ENCODE data around the gene FOXP1. TPM values are rescaled to one million over a fixed set of nuclear protein-coding genes. Genes with fewer than 3 reads are reported as not detected.

Gene FOXP1
- total and polyA plus RNA-seq, 2 of the 8 experiments (the other 6 are each of a cell fraction or from before 2014, with no cell fraction given): 13.9 to 25.4 TPM

GRCh38 chr3:71562938-71563337 lies 20.6 kb downstream of the FOXP1 start:
- no peak overlapping the region for H3K4ac ChIP-seq (replicated peaks; ENCODE audit: insufficient read length, low read depth, low read length)
- no peaks in the 10 kb centered on the region for H3K4me1 ChIP-seq (replicated peaks in 1 of 4; ENCODE audit: control insufficient read depth in 3 of 4, insufficient read depth in 4 of 4, low read length in 3 of 4)
- H3K79me1 ChIP-seq (ENCODE audit: low read depth, low read length): peaks cover 4% of the 10 kb centered on the region; the same call in 1 of the 2 replicates
- ChIA-PET POLR2A (ENCODE audit: partially characterized antibody) (interaction anchor here (0.6 kb wide), 1 partner anchor 11 kb away, joined by 3 read pairs; no protein-coding TSS in a partner anchor), CTCF (ENCODE audit: partially characterized antibody) (interaction anchor here (1.3 to 1.6 kb wide), 2 partner anchors 23 to 166 kb away, joined by 3 to 4 read pairs; no protein-coding TSS in a partner anchor)
- H3K9ac ChIP-seq (replicated peaks in 1 of 4; ENCODE audit: extremely low read depth in 1 of 4, low read depth in 3 of 4, low read length in 3 of 4): no peak overlapping the region
- DNase-seq (ENCODE audit: low read depth in 1 of 2, low spot score in 2 of 2): no peak
- no peaks in the 10 kb centered on the region for H3K9me3 ChIP-seq (ENCODE audit: insufficient read depth in 2 of 2, low read depth in 1 of 2, low read length in 1 of 2)
- no peak overlapping the region for H3K4me2 ChIP-seq (ENCODE audit: insufficient read depth in 1 of 2, low read depth in 2 of 2, low read length in 2 of 2)
- H4K5ac ChIP-seq (ENCODE audit: insufficient read length, low read depth, low read length): no peak overlapping the region
- H4K20me1 ChIP-seq (replicated peaks in 1 of 2; ENCODE audit: control insufficient read depth in 1 of 2, insufficient read depth in 2 of 2, low read length in 2 of 2): peaks cover 0 to 2% of the 10 kb centered on the region in 2 experiments
- H2BK120ac ChIP-seq (replicated peaks; ENCODE audit: low read depth, low read length): no peak overlapping the region
- no peaks in the 10 kb centered on the region for H3K79me2 ChIP-seq (ENCODE audit: control insufficient read depth in 1 of 2, insufficient read depth in 2 of 2, low read length in 2 of 2)
- no peak overlapping the region for H2BK12ac ChIP-seq (ENCODE audit: low read depth, low read length)
- no peak overlapping the region for H3K4me3 ChIP-seq (ENCODE audit: extremely low read depth in 1 of 4, insufficient read depth in 2 of 4, low read depth in 3 of 4, low read length in 4 of 4)
- no peak overlapping the region for H4K8ac ChIP-seq (ENCODE audit: extremely low read depth, insufficient read depth, low read length)
- H3K18ac ChIP-seq (ENCODE audit: extremely low read depth, low read length): no peak overlapping the region
- H3K27ac ChIP-seq (ENCODE audit: low read depth, low read length): no peak overlapping the region
- H2BK20ac ChIP-seq (ENCODE audit: low read length): no peak overlapping the region
- no peaks in the 10 kb centered on the region for H3K27me3 ChIP-seq (replicated peaks in 1 of 4; ENCODE audit: control insufficient read depth in 3 of 4, extremely low read depth in 1 of 4, insufficient read depth in 3 of 4, low read length in 3 of 4)
- H2BK15ac ChIP-seq (ENCODE audit: low read length): no peak overlapping the region
- no peak overlapping the region for H2BK5ac ChIP-seq (ENCODE audit: low read depth, low read length)
- no peak overlapping the region for H4K91ac ChIP-seq (replicated peaks; ENCODE audit: insufficient read length, low read length)
- H3K23me2 ChIP-seq (ENCODE audit: low read depth, low read length): no peaks in the 10 kb centered on the region
- no peak overlapping the region for H3K14ac ChIP-seq (ENCODE audit: insufficient read length)
- H2AK5ac ChIP-seq (ENCODE audit: low read depth, low read length): no peak overlapping the region
- no peaks in the 10 kb centered on the region for H3K36me3 ChIP-seq (ENCODE audit: control insufficient read depth in 2 of 4, insufficient read depth in 4 of 4, low read length in 3 of 4)
- no peak for FAIRE-seq
- no peak overlapping the region for H3K56ac ChIP-seq (replicated peaks; ENCODE audit: insufficient read length, low read depth, low read length)
- H2AFZ ChIP-seq (ENCODE audit: low read length): no peak overlapping the region
- no peak overlapping the region for H3K23ac ChIP-seq (ENCODE audit: insufficient read length)
- TF ChIP-seq EP300 (IDR thresholded peaks at IDR 0.05; ENCODE audit: borderline replicate concordance in 1 of 2, low read depth in 2 of 2, low read length in 2 of 2) (no peak), SIN3A (conservative IDR thresholded peaks at IDR 0.05 in 1 of 2, IDR thresholded peaks at IDR 0.05 in 1 of 2; ENCODE audit: low read depth in 1 of 2, low read length in 2 of 2) (no peak), FOSL1 (IDR thresholded peaks at IDR 0.05; ENCODE audit: insufficient read depth, low read depth, low read length) (no peak), NANOG (IDR thresholded peaks at IDR 0.05; ENCODE audit: insufficient read depth, low read depth, low read length, poor library complexity, severe bottlenecking) (no peak), USF2 (IDR thresholded peaks at IDR 0.05; ENCODE audit: low read length) (no peak), CTCF (IDR thresholded peaks at IDR 0.05; ENCODE audit: control extremely low read depth in 1 of 3, insufficient read depth in 1 of 3, low read depth in 1 of 3, low read length in 3 of 3) (no peak), KDM5A (IDR thresholded peaks at IDR 0.05; ENCODE audit: low read length) (no peak), JUN (IDR thresholded peaks at IDR 0.05; ENCODE audit: low read depth, low read length) (no peak)

All from H1 (cell line).